ENCODE measurements around the gene SLC26A1. TPM values are rescaled to one million over a fixed set of nuclear protein-coding genes. Genes with fewer than 3 reads are reported as not detected.
"Not testable (repeated sequence)": the region's sequence is repeated elsewhere in the genome, so short reads cannot be mapped to it uniquely, and the experiment has no call there.

The SLC26A1 gene
- total RNA-seq, 1 experiment from 2014 or later, result 1.8 TPM

- intact Hi-C loops (cut with micrococcal nuclease; ENCODE audit: unreplicated experiment) (no loop called here), in situ Hi-C loops (cut with HindIII; ENCODE audit: low pct_unique_long_range_greater_than_20kb, low sequenced_read_pairs) (no loop called here)
- TF ChIP-seq POLR2AphosphoS5 (IDR thresholded peaks at IDR 0.05; ENCODE audit: low read depth, low read length) (no peak), REST (IDR thresholded peaks at IDR 0.05; ENCODE audit: insufficient read depth in 1 of 2, low read depth in 2 of 2, low read length in 1 of 2) (no peak), SIN3A (IDR thresholded peaks at IDR 0.05; ENCODE audit: borderline replicate concordance, insufficient read depth, low read depth, low read length) (no peak), CTCF (IDR thresholded peaks at IDR 0.05) (no peak)
- no peaks in the 10 kb centered on the region for H3K9me3 ChIP-seq (ENCODE audit: control insufficient read depth, insufficient read depth, low read depth, low read length)
- ATAC-seq, result no peak
- H3K27ac ChIP-seq (ENCODE audit: low read length), result no peak overlapping the region
- H3K4me3 ChIP-seq (ENCODE audit: low read depth in 2 of 2, low read length in 2 of 2), result no peak overlapping the region
- H3K27me3 ChIP-seq (ENCODE audit: control insufficient read depth, insufficient read depth, low read length), result no peaks in the 10 kb centered on the region
- no TSS peak for BruUV-seq (replicated peaks)
- CTCF ChIA-PET, result no interaction called here
- H3K36me3 ChIP-seq (ENCODE audit: control insufficient read depth, insufficient read depth, low read length), result no peaks in the 10 kb centered on the region
- no peaks in the 10 kb centered on the region; the same call in 1 of the 2 replicates for H3K4me1 ChIP-seq (ENCODE audit: control insufficient read depth, insufficient read depth, low read length)
- no peak for DNase-seq (ENCODE audit: low read depth, low spot score)
- POLR2A ChIA-PET, result no interaction called here
Observed at GRCh38 chr4:1000686-1001260, 7.6 kb upstream of the SLC26A1 start.

- ChIA-PET POLR2A (no interaction called here), CTCF (no interaction called here)
- Histone ChIP-seq H3K36me3 (ENCODE audit: control insufficient read depth, insufficient read depth, low read length) (no peaks in the 10 kb centered on the region), H3K9me3 (ENCODE audit: control insufficient read depth, insufficient read depth, low read depth, low read length) (no peaks in the 10 kb centered on the region), H3K4me3 (ENCODE audit: low read depth in 2 of 2, low read length in 2 of 2) (no peak overlapping the region), H3K4me1 (ENCODE audit: control insufficient read depth, insufficient read depth, low read length) (no peaks in the 10 kb centered on the region; the same call in 1 of the 2 replicates), H3K27me3 (ENCODE audit: control insufficient read depth, insufficient read depth, low read length) (no peaks in the 10 kb centered on the region), H3K27ac (ENCODE audit: low read length) (no peak overlapping the region)
- BruUV-seq (replicated peaks), result no TSS peak
- intact Hi-C loops (cut with micrococcal nuclease; ENCODE audit: unreplicated experiment) (no loop called here), in situ Hi-C loops (cut with HindIII; ENCODE audit: low pct_unique_long_range_greater_than_20kb, low sequenced_read_pairs) (no loop called here)
- DNase-seq (ENCODE audit: low read depth, low spot score), result no peak
- no peak for ATAC-seq
- TF ChIP-seq POLR2AphosphoS5 (IDR thresholded peaks at IDR 0.05; ENCODE audit: low read depth, low read length), result no peak
- no peak for TF ChIP-seq CTCF (IDR thresholded peaks at IDR 0.05)
- no peak for TF ChIP-seq SIN3A (IDR thresholded peaks at IDR 0.05; ENCODE audit: borderline replicate concordance, insufficient read depth, low read depth, low read length)
Observed at GRCh38 chr4:999882-1000425, 6.8 kb upstream of the SLC26A1 start.

- intact Hi-C loops (cut with micrococcal nuclease; ENCODE audit: unreplicated experiment); POLR2A ChIA-PET; H3K9me3 ChIP-seq (ENCODE audit: control insufficient read depth, insufficient read depth, low read depth, low read length); ATAC-seq; in situ Hi-C loops (cut with HindIII; ENCODE audit: low pct_unique_long_range_greater_than_20kb, low sequenced_read_pairs); BruUV-seq (replicated peaks); DNase-seq (ENCODE audit: low read depth, low spot score); H3K4me3 ChIP-seq (ENCODE audit: low read depth in 2 of 2, low read length in 2 of 2); H3K27ac ChIP-seq (ENCODE audit: low read length); H3K36me3 ChIP-seq (ENCODE audit: control insufficient read depth, insufficient read depth, low read length); H3K4me1 ChIP-seq (ENCODE audit: control insufficient read depth, insufficient read depth, low read length); CTCF ChIA-PET; H3K27me3 ChIP-seq (ENCODE audit: control insufficient read depth, insufficient read depth, low read length): not testable (repeated sequence)
Observed at GRCh38 chr4:999240-999863, 6.1 kb upstream of the SLC26A1 start.

Data from Panc1 (cell line).